ENCODE data around the gene CAPN15.

CAPN15 gene

GRCh38 chr16:578870-579405, 51.4 kb downstream of the CAPN15 start:
- TF ChIP-seq CTCF (IDR thresholded peaks at IDR 0.05; ENCODE audit: borderline replicate concordance, insufficient read depth, low read depth, low read length) = peak; percentile 97
- H3K4me3 ChIP-seq (ENCODE audit: low read depth, low read length) = peak overlapping the region; percentile 41

GRCh38 chr16:580141-580945, 52.8 kb downstream of the CAPN15 start:
- TF ChIP-seq CTCF (IDR thresholded peaks at IDR 0.05; ENCODE audit: borderline replicate concordance, insufficient read depth, low read depth, low read length) = no peak
- no peak overlapping the region for H3K4me3 ChIP-seq (ENCODE audit: low read depth, low read length)

GRCh38 chr16:580946-581498, 53.5 kb downstream of the CAPN15 start:
- no peak overlapping the region for H3K4me3 ChIP-seq (ENCODE audit: low read depth, low read length)
- TF ChIP-seq CTCF (IDR thresholded peaks at IDR 0.05; ENCODE audit: borderline replicate concordance, insufficient read depth, low read depth, low read length) = no peak

GRCh38 chr16:582218-582613, 54.7 kb downstream of the CAPN15 start:
- no peak for TF ChIP-seq CTCF (IDR thresholded peaks at IDR 0.05; ENCODE audit: borderline replicate concordance, insufficient read depth, low read depth, low read length)
- H3K4me3 ChIP-seq (ENCODE audit: low read depth, low read length) = no peak overlapping the region

GRCh38 chr16:582614-583331, 55.3 kb downstream of the CAPN15 start:
- H3K4me3 ChIP-seq (ENCODE audit: low read depth, low read length) = no peak overlapping the region
- TF ChIP-seq CTCF (IDR thresholded peaks at IDR 0.05; ENCODE audit: borderline replicate concordance, insufficient read depth, low read depth, low read length) = no peak

- no peak for TF ChIP-seq CTCF (IDR thresholded peaks at IDR 0.05; ENCODE audit: borderline replicate concordance, insufficient read depth, low read depth, low read length)
- H3K4me3 ChIP-seq (ENCODE audit: low read depth, low read length) = no peak overlapping the region
Observed at GRCh38 chr16:583470-583814, 55.9 kb downstream of the CAPN15 start.
